ENCODE results near the gene SETD3. TPM values are rescaled to one million over a fixed set of nuclear protein-coding genes. Genes with fewer than 3 reads are reported as not detected.

Gene SETD3
- total and polyA plus RNA-seq, 2 of the 8 experiments (the other 6 are each of a cell fraction or from before 2014, with no cell fraction given): 24.0 to 64.0 TPM

DNA sequence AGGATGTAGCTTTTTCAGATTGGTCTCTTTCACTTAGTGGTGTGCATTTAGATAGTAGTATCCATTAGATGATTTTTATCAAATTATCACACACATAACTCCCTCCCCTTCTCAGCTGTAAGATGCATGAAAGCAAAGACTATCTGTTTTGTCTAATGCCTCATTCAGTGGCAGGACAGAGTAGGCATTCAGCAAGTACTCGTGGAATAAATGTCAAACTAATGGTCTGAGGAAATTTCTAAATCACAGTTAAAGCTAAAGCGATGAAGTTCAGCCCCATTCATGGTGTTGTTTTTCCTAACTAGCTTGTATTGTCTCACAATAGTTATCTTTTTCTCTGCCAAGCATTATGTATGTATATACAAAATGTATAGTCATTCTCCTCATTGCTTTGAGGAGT is 16.7 kb upstream of the SETD3 start:
- Histone ChIP-seq H3K36me3 (ENCODE audit: control insufficient read depth in 2 of 4, insufficient read depth in 4 of 4, low read length in 3 of 4) (peaks cover 26 to 75% (median 45%) of the 10 kb centered on the region in 4 experiments), H2AFZ (ENCODE audit: low read length) (no peak overlapping the region), H2BK5ac (ENCODE audit: low read depth, low read length) (no peak overlapping the region), H3K18ac (ENCODE audit: extremely low read depth, low read length) (no peak overlapping the region), H3K79me1 (ENCODE audit: low read depth, low read length) (peaks cover 20% of the 10 kb centered on the region), H3K23ac (ENCODE audit: insufficient read length) (no peak overlapping the region), H3K27me3 (replicated peaks in 1 of 4; ENCODE audit: control insufficient read depth in 3 of 4, extremely low read depth in 1 of 4, insufficient read depth in 3 of 4, low read length in 3 of 4) (no peaks in the 10 kb centered on the region), H3K9ac (replicated peaks in 1 of 4; ENCODE audit: extremely low read depth in 1 of 4, low read depth in 3 of 4, low read length in 3 of 4) (no peak overlapping the region), H4K8ac (ENCODE audit: extremely low read depth, insufficient read depth, low read length) (no peak overlapping the region), H2AK5ac (ENCODE audit: low read depth, low read length) (no peak overlapping the region), H2BK20ac (ENCODE audit: low read length) (no peak overlapping the region), H4K20me1 (replicated peaks in 1 of 2; ENCODE audit: control insufficient read depth in 1 of 2, insufficient read depth in 2 of 2, low read length in 2 of 2) (peaks cover 3 to 7% of the 10 kb centered on the region in 2 experiments), H2BK15ac (ENCODE audit: low read length) (no peak overlapping the region), H3K14ac (ENCODE audit: insufficient read length) (no peak overlapping the region), H4K91ac (replicated peaks; ENCODE audit: insufficient read length, low read length) (no peak overlapping the region), H3K4me1 (replicated peaks in 1 of 4; ENCODE audit: control insufficient read depth in 3 of 4, insufficient read depth in 4 of 4, low read length in 3 of 4) (peaks cover 0 to 3% (median 0%) of the 10 kb centered on the region in 4 experiments; a peak in 2 of 7 replicates), H2BK12ac (ENCODE audit: low read depth, low read length) (no peak overlapping the region), H3K79me2 (ENCODE audit: control insufficient read depth in 1 of 2, insufficient read depth in 2 of 2, low read length in 2 of 2) (peaks cover 0 to 15% of the 10 kb centered on the region in 2 experiments; a peak in 2 of 4 replicates), H3K56ac (replicated peaks; ENCODE audit: insufficient read length, low read depth, low read length) (no peak overlapping the region), H3K4me3 (ENCODE audit: extremely low read depth in 1 of 4, insufficient read depth in 2 of 4, low read depth in 3 of 4, low read length in 4 of 4) (no peak overlapping the region), H3K23me2 (ENCODE audit: low read depth, low read length) (no peaks in the 10 kb centered on the region), H3K9me3 (ENCODE audit: insufficient read depth in 2 of 2, low read depth in 1 of 2, low read length in 1 of 2) (no peaks in the 10 kb centered on the region), H3K4me2 (ENCODE audit: insufficient read depth in 1 of 2, low read depth in 2 of 2, low read length in 2 of 2) (no peak overlapping the region), H2BK120ac (replicated peaks; ENCODE audit: low read depth, low read length) (no peak overlapping the region), H4K5ac (ENCODE audit: insufficient read length, low read depth, low read length) (no peak overlapping the region), H3K27ac (ENCODE audit: low read depth, low read length) (no peak overlapping the region), H3K4ac (replicated peaks; ENCODE audit: insufficient read length, low read depth, low read length) (no peak overlapping the region)
- FAIRE-seq (no peak), DNase-seq (ENCODE audit: low read depth in 1 of 2, low spot score in 2 of 2) (no peak)
- WGBS, 2 experiments (ENCODE audit: extremely low coverage in 1 of 2, insufficient coverage in 1 of 2, insufficient read length in 1 of 2, insufficient replicate concordance in 2 of 2, low coverage in 1 of 2, low lambda C conversion rate in 2 of 2, missing lambda C conversion rate in 1 of 2): 94% methylated on average over 2 of the region's 2 CpGs; no CpG with 5 or more reads in 1 of the 2 experiments
- ChIA-PET POLR2A (ENCODE audit: partially characterized antibody) (interaction anchor here (1.9 kb wide), 1 partner anchor 16 kb away, joined by 4 read pairs; the partner anchor contains the start of genes CCNK and SETD3), CTCF (ENCODE audit: partially characterized antibody) (interaction anchor here (1.0 kb wide), 2 partner anchors 24 to 103 kb away, joined by 3 to 4 read pairs; no protein-coding TSS in a partner anchor)
- TF ChIP-seq CREB1 (IDR thresholded peaks at IDR 0.05) (no peak), SIN3A (conservative IDR thresholded peaks at IDR 0.05 in 1 of 2, IDR thresholded peaks at IDR 0.05 in 1 of 2; ENCODE audit: low read depth in 1 of 2, low read length in 2 of 2) (no peak), POLR2AphosphoS5 (IDR thresholded peaks at IDR 0.05; ENCODE audit: low read depth, low read length) (no peak), TBP (IDR thresholded peaks at IDR 0.05; ENCODE audit: low read depth, low read length) (no peak), SRF (IDR thresholded peaks at IDR 0.05; ENCODE audit: low read depth, low read length) (no peak), SP2 (IDR thresholded peaks at IDR 0.05; ENCODE audit: low read length) (no peak), YY1 (IDR thresholded peaks at IDR 0.05; ENCODE audit: low read depth, low read length) (no peak), BACH1 (IDR thresholded peaks at IDR 0.05; ENCODE audit: low read length) (no peak), PHF8 (conservative IDR thresholded peaks at IDR 0.05; ENCODE audit: low read depth, low read length) (no peak), EGR1 (IDR thresholded peaks at IDR 0.05; ENCODE audit: borderline replicate concordance, low read depth, low read length) (no peak), SIX5 (IDR thresholded peaks at IDR 0.05; ENCODE audit: low read depth, low read length) (no peak), EP300 (IDR thresholded peaks at IDR 0.05; ENCODE audit: borderline replicate concordance in 1 of 2, low read depth in 2 of 2, low read length in 2 of 2) (no peak), JUN (IDR thresholded peaks at IDR 0.05; ENCODE audit: low read depth, low read length) (no peak)
- TF ChIP-seq, protein P1, sequence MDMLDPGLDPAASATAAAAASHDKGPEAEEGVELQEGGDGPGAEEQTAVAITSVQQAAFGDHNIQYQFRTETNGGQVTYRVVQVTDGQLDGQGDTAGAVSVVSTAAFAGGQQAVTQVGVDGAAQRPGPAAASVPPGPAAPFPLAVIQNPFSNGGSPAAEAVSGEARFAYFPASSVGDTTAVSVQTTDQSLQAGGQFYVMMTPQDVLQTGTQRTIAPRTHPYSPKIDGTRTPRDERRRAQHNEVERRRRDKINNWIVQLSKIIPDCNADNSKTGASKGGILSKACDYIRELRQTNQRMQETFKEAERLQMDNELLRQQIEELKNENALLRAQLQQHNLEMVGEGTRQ (IDR thresholded peaks at IDR 0.05; ENCODE audit: low read length): no peak

All from H1 (cell line).